PC-9 (cell line): Measurements from ENCODE around the gene TMEFF2. TPM values are rescaled to one million over a fixed set of nuclear protein-coding genes. Genes with fewer than 3 reads are reported as not detected.

ENCODE experiments used
- BruUV-seq: library from RNA; stranded (reverse); fragments of 400-500 nt; replicated peaks from 2 replicates; lab custom pipeline; 2021; lab: Mats Ljungman, UMichigan
- CTCF ChIA-PET: fragments of 300-600 bp; sonication (Branson Sonifier 250); formaldehyde crosslinking; loops from one replicate; lab custom pipeline; 2022; ENCODE audit warnings: antibody characterized with exemption; lab: Charles Lee
- POLR2A ChIA-PET: fragments of 300-600 bp; sonication (Branson Sonifier 250); formaldehyde crosslinking; loops from one replicate; lab custom pipeline; 2022; ENCODE audit warnings: antibody characterized with exemption; ENCODE audit not compliant: unreplicated experiment; lab: Charles Lee
- DNase-seq, 2 experiments: peaks; one replicate each; pipeline versions ENCODE4 v3.0.0 to v3.0.0-alpha.2; 2015 to 2022; ENCODE audit warnings: mixed read lengths in 1 of 2
- H2AFZ ChIP-seq: fragments of 200-600 bp; sonication (generic); 2 replicates; pipeline ENCODE4 v1.8.1; 2017; ENCODE audit warnings: antibody characterized with exemption
- H3F3A ChIP-seq: fragments of 200-600 bp; sonication (generic); 2 replicates; pipeline ENCODE4 v1.8.1; 2017; ENCODE audit warnings: antibody characterized with exemption, mild to moderate bottlenecking, low read depth; ENCODE audit not compliant: insufficient read depth
- H3K27ac ChIP-seq: fragments of 200-600 bp; sonication (generic); 2 replicates; pipeline ENCODE4 v1.6.1; 2016; ENCODE audit warnings: mixed run types
- H3K27me3 ChIP-seq: fragments of 200-600 bp; sonication (generic); 2 replicates; pipeline ENCODE4 v1.6.1; 2016; ENCODE audit warnings: low read depth, mixed run types; ENCODE audit not compliant: insufficient read depth
- H3K36me3 ChIP-seq: fragments of 200-600 bp; sonication (generic); 2 replicates; pipeline ENCODE4 v1.6.1; 2016; ENCODE audit warnings: low read depth, mixed run types
- H3K4me1 ChIP-seq: fragments of 200-600 bp; sonication (generic); replicated peaks from 2 replicates; pipeline ENCODE4 v1.6.1; 2016; ENCODE audit warnings: mixed run types; ENCODE audit not compliant: insufficient read depth
- H3K4me2 ChIP-seq: fragments of 200-600 bp; sonication (generic); 2 replicates; pipeline ENCODE4 v1.6.1; 2017; ENCODE audit warnings: mixed run types
- H3K4me3 ChIP-seq: fragments of 200-600 bp; sonication (generic); 2 replicates; pipeline ENCODE4 v1.6.1; 2016; ENCODE audit warnings: mixed run types
- H3K79me2 ChIP-seq: fragments of 200-600 bp; sonication (generic); 2 replicates; pipeline ENCODE4 v1.6.1; 2017; ENCODE audit warnings: low read depth, mixed run types
- H3K9me2 ChIP-seq: fragments of 200-600 bp; sonication (generic); 2 replicates; pipeline ENCODE4 v1.8.1; 2017; ENCODE audit warnings: mild to moderate bottlenecking; ENCODE audit not compliant: insufficient read depth
- H3K9me3 ChIP-seq: fragments of 200-600 bp; sonication (generic); 2 replicates; pipeline ENCODE4 v1.8.1; 2016; ENCODE audit warnings: low read depth; ENCODE audit not compliant: insufficient read depth
- H4K20me1 ChIP-seq: fragments of 200-600 bp; sonication (generic); 2 replicates; pipeline ENCODE4 v1.8.1; 2017; ENCODE audit not compliant: insufficient read depth
- EZH2 ChIP-seq: fragments of 200-600 bp; sonication (generic); IDR thresholded peaks from 2 replicates; pipeline ENCODE4 v1.8.0; 2017; ENCODE audit warnings: antibody characterized with exemption, low read depth
- intact Hi-C: fragments of 100-400 bp; cut with micrococcal nuclease; formaldehyde crosslinking; loops from one replicate; pipeline ENCODE4 v1.10.0; 2022; ENCODE audit not compliant: unreplicated experiment
- total RNA-seq: library from RNA; stranded (reverse); gene quantifications from 2 replicates; pipeline ENCODE4 v1.2.3, GENCODE V29; 2021
- TF ChIP-seq, protein P1 (sequence below): fragments of 200-600 bp; sonication (generic); conservative IDR thresholded peaks from 2 replicates; pipeline ENCODE4 v1.6.1; 2017; ENCODE audit warnings: mixed run types, antibody characterized with exemption, mild to moderate bottlenecking, moderate library complexity

Gene TMEFF2
- total RNA-seq, 1 experiment from 2014 or later = not detected

DNA sequence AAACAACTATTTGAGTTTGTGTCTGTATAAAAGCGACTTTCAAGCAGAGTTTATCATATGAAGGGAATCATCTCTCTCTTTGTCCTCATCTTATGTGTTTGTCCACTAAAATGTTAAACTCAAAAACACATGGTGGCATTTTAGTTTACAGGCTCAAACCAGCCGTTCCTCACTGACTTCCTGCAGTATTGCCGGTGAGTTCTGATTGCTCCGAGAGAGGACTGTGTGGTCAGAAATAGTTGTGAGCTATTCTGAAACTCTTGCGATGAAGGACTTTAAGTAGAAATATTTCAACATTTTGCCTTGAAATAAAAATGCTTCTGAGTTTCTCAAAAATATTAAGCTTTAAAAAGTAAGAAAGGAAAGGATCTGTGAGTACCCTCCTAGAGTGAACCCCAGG, 184.7 kb downstream of the TMEFF2 start:
- Histone ChIP-seq H3K36me3 (no peaks in the 10 kb centered on the region), H3K9me2 (no peaks in the 10 kb centered on the region), H3K9me3 (no peaks in the 10 kb centered on the region), H3K79me2 (no peaks in the 10 kb centered on the region), H3K4me2 (no peak overlapping the region), H3K27me3 (no peaks in the 10 kb centered on the region), H3F3A (no peaks in the 10 kb centered on the region), H3K4me3 (no peak overlapping the region), H3K27ac (no peak overlapping the region), H3K4me1 (no peaks in the 10 kb centered on the region), H2AFZ (no peak overlapping the region), H4K20me1 (no peaks in the 10 kb centered on the region)
- TF ChIP-seq, protein P1, sequence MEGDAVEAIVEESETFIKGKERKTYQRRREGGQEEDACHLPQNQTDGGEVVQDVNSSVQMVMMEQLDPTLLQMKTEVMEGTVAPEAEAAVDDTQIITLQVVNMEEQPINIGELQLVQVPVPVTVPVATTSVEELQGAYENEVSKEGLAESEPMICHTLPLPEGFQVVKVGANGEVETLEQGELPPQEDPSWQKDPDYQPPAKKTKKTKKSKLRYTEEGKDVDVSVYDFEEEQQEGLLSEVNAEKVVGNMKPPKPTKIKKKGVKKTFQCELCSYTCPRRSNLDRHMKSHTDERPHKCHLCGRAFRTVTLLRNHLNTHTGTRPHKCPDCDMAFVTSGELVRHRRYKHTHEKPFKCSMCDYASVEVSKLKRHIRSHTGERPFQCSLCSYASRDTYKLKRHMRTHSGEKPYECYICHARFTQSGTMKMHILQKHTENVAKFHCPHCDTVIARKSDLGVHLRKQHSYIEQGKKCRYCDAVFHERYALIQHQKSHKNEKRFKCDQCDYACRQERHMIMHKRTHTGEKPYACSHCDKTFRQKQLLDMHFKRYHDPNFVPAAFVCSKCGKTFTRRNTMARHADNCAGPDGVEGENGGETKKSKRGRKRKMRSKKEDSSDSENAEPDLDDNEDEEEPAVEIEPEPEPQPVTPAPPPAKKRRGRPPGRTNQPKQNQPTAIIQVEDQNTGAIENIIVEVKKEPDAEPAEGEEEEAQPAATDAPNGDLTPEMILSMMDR = no peak
- TF ChIP-seq EZH2 = no peak
- POLR2A ChIA-PET = no interaction called here
- no peak for DNase-seq
- intact Hi-C loops = no loop called here
- CTCF ChIA-PET = no interaction called here
- BruUV-seq = no TSS peak

DNA sequence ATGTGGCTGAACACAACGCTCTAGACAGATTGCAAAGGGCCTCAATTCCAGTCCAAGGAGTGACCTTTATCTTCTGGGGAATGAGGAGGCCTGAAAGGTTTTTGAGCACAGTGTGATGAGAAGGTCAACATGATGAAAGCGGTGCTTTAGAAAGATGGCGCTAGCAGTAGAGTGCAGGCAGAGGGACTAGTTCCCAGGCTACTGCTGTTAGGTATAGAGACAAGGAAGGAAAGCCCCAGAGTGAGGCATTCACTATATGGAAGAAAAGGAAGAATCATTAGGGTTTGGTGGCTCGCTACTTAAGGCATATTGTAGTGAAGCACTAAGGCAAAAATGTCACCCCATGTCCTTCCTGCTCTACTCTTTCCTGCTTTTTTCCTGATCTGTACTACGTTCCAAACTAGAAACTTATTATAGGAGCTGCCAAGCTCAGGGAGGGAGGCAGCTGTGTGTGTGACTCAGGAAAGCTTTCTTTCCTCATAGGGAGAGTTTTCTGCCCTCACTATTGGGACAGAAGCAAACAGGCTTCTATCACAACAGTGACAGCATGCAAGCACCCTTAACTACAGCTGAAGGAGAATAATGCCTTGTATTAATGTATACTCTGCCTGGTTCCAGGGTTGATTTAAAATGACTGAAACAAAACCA, 187.0 kb downstream of the TMEFF2 start:
- H2AFZ ChIP-seq = no peak overlapping the region
- no peak for DNase-seq
- H3K4me2 ChIP-seq = no peak overlapping the region
- no peaks in the 10 kb centered on the region for H3K9me2 ChIP-seq
- ChIA-PET CTCF (no interaction called here), POLR2A (no interaction called here)
- no TSS peak for BruUV-seq
- no peak overlapping the region for H3K4me3 ChIP-seq
- H3K36me3 ChIP-seq = no peaks in the 10 kb centered on the region
- TF ChIP-seq EZH2 = no peak
- TF ChIP-seq, protein P1 = no peak
- no peaks in the 10 kb centered on the region for H4K20me1 ChIP-seq
- H3K27me3 ChIP-seq = no peaks in the 10 kb centered on the region
- intact Hi-C loops = no loop called here
- no peaks in the 10 kb centered on the region for H3K79me2 ChIP-seq
- H3K9me3 ChIP-seq = no peaks in the 10 kb centered on the region
- no peaks in the 10 kb centered on the region for H3F3A ChIP-seq
- no peak overlapping the region for H3K27ac ChIP-seq
- no peaks in the 10 kb centered on the region for H3K4me1 ChIP-seq

DNA sequence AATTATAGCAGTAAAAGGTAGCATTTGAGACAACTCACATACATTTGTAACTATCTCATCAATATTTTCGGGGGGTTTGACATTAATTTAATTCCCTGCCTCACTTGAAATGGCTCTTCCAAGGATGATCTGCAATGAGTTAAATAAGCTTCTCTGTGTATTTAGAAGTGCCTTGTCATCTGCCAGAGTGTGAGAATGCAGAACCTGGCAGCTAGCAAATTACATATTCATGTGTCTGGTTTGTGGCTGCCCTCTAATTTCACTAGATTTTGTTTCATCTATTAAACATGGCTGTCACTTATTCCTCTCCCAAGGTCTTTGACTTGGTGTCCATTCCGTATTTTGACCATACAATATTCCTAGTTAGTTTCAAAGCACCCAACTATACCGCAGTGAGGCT, 189.5 kb downstream of the TMEFF2 start:
- no peaks in the 10 kb centered on the region for H3K27me3 ChIP-seq
- ChIA-PET POLR2A (no interaction called here), CTCF (no interaction called here)
- H3K9me3 ChIP-seq = no peaks in the 10 kb centered on the region
- no peak overlapping the region for H3K4me2 ChIP-seq
- intact Hi-C loops = no loop called here
- TF ChIP-seq, protein P1 = no peak
- no peak for TF ChIP-seq EZH2
- no peaks in the 10 kb centered on the region for H3F3A ChIP-seq
- H3K9me2 ChIP-seq = no peaks in the 10 kb centered on the region
- no TSS peak for BruUV-seq
- H3K36me3 ChIP-seq = no peaks in the 10 kb centered on the region
- H2AFZ ChIP-seq = no peak overlapping the region
- DNase-seq = no peak
- no peaks in the 10 kb centered on the region for H3K4me1 ChIP-seq
- H3K27ac ChIP-seq = no peak overlapping the region
- H4K20me1 ChIP-seq = no peaks in the 10 kb centered on the region
- H3K4me3 ChIP-seq = no peak overlapping the region
- no peaks in the 10 kb centered on the region for H3K79me2 ChIP-seq
